Neural cell (in vitro differentiated cells): ENCODE measurements around the gene SUN1.

ENCODE experiments used
- EP300 ChIP-seq: fragments of 450-650 bp; conservative IDR thresholded peaks from 2 replicates; pipeline ENCODE4 v1.6.1; 2014; ENCODE audit warnings: antibody characterized with exemption, mild to moderate bottlenecking, moderate library complexity; ENCODE audit not compliant: poor library complexity, severe bottlenecking
- EZH2 ChIP-seq: fragments of 200-600, 300-800 bp; shearing (Covaris generic), sonication (generic); IDR thresholded peaks from 2 replicates; pipeline ENCODE4 v1.6.1; 2014; ENCODE audit warnings: antibody characterized with exemption, low read length, borderline replicate concordance, mild to moderate bottlenecking; ENCODE audit not compliant: insufficient read depth, poor library complexity, severe bottlenecking
- POLR2AphosphoS5 ChIP-seq: IDR thresholded peaks from 2 replicates; pipeline ENCODE4 v1.6.1; 2012
- SMC3 ChIP-seq: fragments of 450-650 bp; conservative IDR thresholded peaks from 2 replicates; pipeline ENCODE4 v1.6.1; 2014; ENCODE audit warnings: antibody characterized with exemption, mild to moderate bottlenecking, moderate library complexity; ENCODE audit not compliant: poor library complexity
- TF ChIP-seq, protein P1 (sequence below): fragments of 450-650 bp; IDR thresholded peaks from 2 replicates; pipeline ENCODE4 v1.5.1; 2014; ENCODE audit warnings: antibody characterized with exemption, mild to moderate bottlenecking, moderate library complexity; ENCODE audit not compliant: poor library complexity, severe bottlenecking

DNA sequence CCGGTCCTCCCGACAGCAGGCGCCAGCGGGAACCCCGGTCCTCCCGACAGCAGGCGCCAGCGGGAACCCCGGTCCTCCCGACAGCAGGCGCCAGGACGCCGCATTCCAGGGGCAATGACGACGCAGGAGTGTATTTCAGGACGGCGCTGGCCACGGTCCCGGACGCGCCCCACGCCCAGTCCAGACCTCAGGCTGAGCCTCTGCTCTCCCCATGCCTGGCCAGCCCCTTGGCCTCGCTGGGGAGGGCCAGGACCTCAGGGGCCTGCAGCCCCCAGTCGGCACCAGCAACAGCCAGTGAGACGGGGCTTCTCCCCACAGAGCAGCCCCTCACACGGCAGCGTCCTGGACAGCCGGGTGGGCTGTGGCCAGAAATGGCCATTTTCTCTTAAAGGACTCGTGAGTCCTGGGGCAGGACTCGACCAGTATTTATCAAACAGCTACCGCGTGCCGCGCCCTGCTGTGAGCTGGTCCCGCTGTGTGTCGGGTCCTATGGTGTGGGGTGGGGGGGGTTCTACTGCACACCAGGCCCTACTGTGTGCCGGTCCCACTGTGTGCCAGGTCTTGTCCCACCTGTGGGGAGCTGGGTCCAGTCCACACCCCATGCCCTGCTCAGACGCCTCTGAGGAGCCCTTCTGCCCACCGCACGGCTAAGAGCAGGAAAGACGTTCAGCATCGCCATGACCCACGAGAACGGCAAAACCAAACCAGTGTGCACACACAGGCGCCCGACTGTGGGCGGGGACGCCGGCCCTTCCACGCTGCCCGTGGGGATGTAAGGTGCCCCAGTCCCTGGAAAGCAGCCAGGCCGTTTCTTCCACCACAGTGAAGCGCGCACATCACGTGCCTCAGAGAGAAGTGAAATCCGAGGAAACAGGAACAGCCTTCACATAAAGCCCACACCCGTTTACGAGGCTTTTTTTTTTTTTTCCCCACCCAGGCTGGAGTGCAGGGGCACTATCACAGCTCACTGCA, 77.4 kb downstream of the SUN1 start:
- TF ChIP-seq POLR2AphosphoS5 (no peak), SMC3 (no peak), EP300 (no peak), EZH2 (no peak)
- TF ChIP-seq, protein P1, sequence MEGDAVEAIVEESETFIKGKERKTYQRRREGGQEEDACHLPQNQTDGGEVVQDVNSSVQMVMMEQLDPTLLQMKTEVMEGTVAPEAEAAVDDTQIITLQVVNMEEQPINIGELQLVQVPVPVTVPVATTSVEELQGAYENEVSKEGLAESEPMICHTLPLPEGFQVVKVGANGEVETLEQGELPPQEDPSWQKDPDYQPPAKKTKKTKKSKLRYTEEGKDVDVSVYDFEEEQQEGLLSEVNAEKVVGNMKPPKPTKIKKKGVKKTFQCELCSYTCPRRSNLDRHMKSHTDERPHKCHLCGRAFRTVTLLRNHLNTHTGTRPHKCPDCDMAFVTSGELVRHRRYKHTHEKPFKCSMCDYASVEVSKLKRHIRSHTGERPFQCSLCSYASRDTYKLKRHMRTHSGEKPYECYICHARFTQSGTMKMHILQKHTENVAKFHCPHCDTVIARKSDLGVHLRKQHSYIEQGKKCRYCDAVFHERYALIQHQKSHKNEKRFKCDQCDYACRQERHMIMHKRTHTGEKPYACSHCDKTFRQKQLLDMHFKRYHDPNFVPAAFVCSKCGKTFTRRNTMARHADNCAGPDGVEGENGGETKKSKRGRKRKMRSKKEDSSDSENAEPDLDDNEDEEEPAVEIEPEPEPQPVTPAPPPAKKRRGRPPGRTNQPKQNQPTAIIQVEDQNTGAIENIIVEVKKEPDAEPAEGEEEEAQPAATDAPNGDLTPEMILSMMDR = no peak
